MM.1S (cell line): ENCODE data around the gene ADSS2.

Experiments
- EZH2phosphoT487 ChIP-seq: fragments of 300-600 bp; sonication (generic); IDR thresholded peaks from 2 replicates; pipeline ENCODE4 v1.6.1; 2018; ENCODE audit warnings: antibody characterized with exemption, low read length
- TF ChIP-seq, protein P1 (sequence below): fragments of 300-600 bp; sonication (generic); IDR thresholded peaks from 2 replicates; pipeline ENCODE4 v1.5.1; 2016; ENCODE audit warnings: antibody characterized with exemption, low read length, mixed read lengths

- TF ChIP-seq, protein P1, sequence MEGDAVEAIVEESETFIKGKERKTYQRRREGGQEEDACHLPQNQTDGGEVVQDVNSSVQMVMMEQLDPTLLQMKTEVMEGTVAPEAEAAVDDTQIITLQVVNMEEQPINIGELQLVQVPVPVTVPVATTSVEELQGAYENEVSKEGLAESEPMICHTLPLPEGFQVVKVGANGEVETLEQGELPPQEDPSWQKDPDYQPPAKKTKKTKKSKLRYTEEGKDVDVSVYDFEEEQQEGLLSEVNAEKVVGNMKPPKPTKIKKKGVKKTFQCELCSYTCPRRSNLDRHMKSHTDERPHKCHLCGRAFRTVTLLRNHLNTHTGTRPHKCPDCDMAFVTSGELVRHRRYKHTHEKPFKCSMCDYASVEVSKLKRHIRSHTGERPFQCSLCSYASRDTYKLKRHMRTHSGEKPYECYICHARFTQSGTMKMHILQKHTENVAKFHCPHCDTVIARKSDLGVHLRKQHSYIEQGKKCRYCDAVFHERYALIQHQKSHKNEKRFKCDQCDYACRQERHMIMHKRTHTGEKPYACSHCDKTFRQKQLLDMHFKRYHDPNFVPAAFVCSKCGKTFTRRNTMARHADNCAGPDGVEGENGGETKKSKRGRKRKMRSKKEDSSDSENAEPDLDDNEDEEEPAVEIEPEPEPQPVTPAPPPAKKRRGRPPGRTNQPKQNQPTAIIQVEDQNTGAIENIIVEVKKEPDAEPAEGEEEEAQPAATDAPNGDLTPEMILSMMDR: no peak
- no peak for TF ChIP-seq EZH2phosphoT487
Observed at GRCh38 chr1:244405856-244406255, 45.9 kb downstream of the ADSS2 start.
